Skeletal muscle tissue (tissue), 4 donors: ENCODE measurements around the gene CD28. TPM values are rescaled to one million over a fixed set of nuclear protein-coding genes. Genes with fewer than 3 reads are reported as not detected.

Source experiments
- H3K27ac ChIP-seq: one replicate; pipeline ENCODE4 v1.7.0; 2013; ENCODE audit warnings: mild to moderate bottlenecking, low read depth, low read length, inconsistent platforms
- H3K27me3 ChIP-seq, 3 donors: one replicate each; pipeline ENCODE4 v1.7.0; 2013; ENCODE audit warnings: low read length in 3 of 3; ENCODE audit not compliant: control insufficient read depth in 3 of 3, insufficient read depth in 3 of 3
- H3K36me3 ChIP-seq, 3 donors: one replicate each; pipeline ENCODE4 v1.7.0; 2013; ENCODE audit warnings: low read length in 3 of 3; ENCODE audit not compliant: control insufficient read depth in 3 of 3, insufficient read depth in 3 of 3
- H3K4me1 ChIP-seq, 3 donors: one replicate each; pipeline ENCODE4 v1.7.0; 2013; ENCODE audit warnings: low read length in 3 of 3, mild to moderate bottlenecking in 3 of 3; ENCODE audit not compliant: control insufficient read depth in 3 of 3, insufficient read depth in 3 of 3
- H3K4me3 ChIP-seq, 3 donors: one replicate each; pipeline ENCODE4 v1.7.0; 2013; ENCODE audit warnings: low read length in 3 of 3
- H3K9ac ChIP-seq, 3 donors: one replicate each; pipeline ENCODE4 v1.7.0; 2013; ENCODE audit warnings: low read length in 3 of 3, mild to moderate bottlenecking in 3 of 3, moderate library complexity in 2 of 3, low read depth in 1 of 3
- H3K9me3 ChIP-seq, 3 donors: one replicate each; pipeline ENCODE4 v1.7.0; 2013; ENCODE audit warnings: low read length in 3 of 3; ENCODE audit not compliant: control insufficient read depth in 3 of 3
- total RNA-seq: library from RNA; depleted of rRNA; stranded (reverse); fragments of >200 nt; gene quantifications from one replicate; pipeline ENCODE4 v1.2.3, GENCODE V29; 2014
- donor health status: Osteomylitis.

CD28 gene
- total RNA-seq, result 4.2 TPM

DNA sequence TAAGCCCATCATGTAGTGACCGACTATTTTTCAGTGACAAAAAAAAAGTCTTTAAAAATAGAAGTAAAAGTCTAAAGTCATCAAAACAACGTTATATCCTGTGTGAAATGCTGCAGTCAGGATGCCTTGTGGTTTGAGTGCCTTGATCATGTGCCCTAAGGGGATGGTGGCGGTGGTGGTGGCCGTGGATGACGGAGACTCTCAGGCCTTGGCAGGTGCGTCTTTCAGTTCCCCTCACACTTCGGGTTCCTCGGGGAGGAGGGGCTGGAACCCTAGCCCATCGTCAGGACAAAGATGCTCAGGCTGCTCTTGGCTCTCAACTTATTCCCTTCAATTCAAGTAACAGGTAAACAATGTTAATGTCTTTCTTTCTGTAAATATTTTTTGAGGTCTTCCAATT, at the start of gene CD28:
CD28 (plus strand) TSS at position 237 of the 400 bp plus-strand sequence; CDS start at position 295, 58 bp downstream.
- H3K4me3 ChIP-seq, result no peak within 1 kb of the TSS
- H3K9ac ChIP-seq, result no peak within 1 kb of the TSS
- H3K27me3 ChIP-seq, result no peaks in the 10 kb centered on the region
- no peaks in the 10 kb centered on the region for H3K4me1 ChIP-seq
- no peak within 1 kb of the TSS for H3K27ac ChIP-seq
- no peaks in the 10 kb centered on the region for H3K36me3 ChIP-seq
- H3K9me3 ChIP-seq, result no peaks in the 10 kb centered on the region

DNA sequence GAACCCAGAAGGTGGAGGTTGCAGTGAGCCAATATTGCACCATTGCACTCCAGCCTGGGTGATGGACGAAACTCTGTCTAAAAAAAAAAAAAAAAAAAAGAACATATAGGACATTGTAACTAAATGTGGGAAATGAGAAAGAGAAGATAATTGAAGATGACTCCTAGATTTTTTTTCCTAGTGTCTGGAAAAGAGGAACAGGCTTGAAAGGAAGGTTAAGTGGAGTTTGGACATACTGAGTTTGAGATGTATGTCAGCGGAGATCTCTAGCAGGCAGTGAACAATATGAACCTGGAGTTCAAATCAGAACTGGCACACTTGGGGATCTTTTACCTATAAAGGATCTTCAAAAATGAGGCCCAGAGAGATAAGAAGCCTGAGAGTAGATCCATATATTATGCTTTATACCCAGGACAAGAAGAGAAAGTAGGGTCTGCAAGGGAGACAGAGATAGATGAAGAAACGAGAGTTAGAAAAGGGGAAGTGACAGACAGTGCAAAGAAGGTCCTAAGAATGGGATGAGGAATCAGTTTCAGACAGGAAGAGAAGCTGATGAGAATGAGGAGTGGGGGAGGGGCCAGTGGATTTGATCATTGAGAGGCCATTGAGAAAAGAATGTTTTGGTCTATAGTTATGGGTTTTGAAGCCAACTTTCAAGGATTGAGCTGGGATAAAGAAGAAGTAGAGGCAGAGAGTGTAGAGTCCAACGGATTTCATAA, 46.9 kb upstream of the CD28 start:
- H3K27ac ChIP-seq, result no peak overlapping the region
- H3K9me3 ChIP-seq, result no peaks in the 10 kb centered on the region
- no peaks in the 10 kb centered on the region for H3K27me3 ChIP-seq
- no peaks in the 10 kb centered on the region for H3K4me1 ChIP-seq
- no peak overlapping the region for H3K9ac ChIP-seq
- no peaks in the 10 kb centered on the region for H3K36me3 ChIP-seq
- H3K4me3 ChIP-seq, result no peak overlapping the region

DNA sequence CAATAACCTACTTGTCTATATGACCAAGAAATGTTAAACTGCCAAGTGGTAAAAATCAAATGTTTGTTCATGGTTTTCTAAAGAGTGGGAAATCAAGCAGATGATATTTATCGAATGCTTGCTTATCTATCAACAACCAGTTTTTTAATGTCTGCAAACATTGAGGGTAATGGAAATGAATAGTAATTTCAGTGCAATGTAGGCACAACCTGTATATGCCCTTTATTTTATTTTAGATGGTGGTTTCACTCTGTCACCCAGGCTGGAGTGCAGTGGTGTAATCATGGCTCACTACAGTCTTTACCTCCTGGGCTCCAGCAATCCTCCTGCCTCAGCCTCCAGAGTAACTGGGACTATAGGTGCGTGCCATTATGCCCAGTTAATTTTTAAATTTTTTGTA, 46.0 kb upstream of the CD28 start:
- H3K27ac ChIP-seq, result no peak overlapping the region
- no peaks in the 10 kb centered on the region for H3K4me1 ChIP-seq
- no peaks in the 10 kb centered on the region for H3K36me3 ChIP-seq
- no peak overlapping the region for H3K4me3 ChIP-seq
- no peaks in the 10 kb centered on the region for H3K9me3 ChIP-seq
- no peaks in the 10 kb centered on the region for H3K27me3 ChIP-seq
- no peak overlapping the region for H3K9ac ChIP-seq

DNA sequence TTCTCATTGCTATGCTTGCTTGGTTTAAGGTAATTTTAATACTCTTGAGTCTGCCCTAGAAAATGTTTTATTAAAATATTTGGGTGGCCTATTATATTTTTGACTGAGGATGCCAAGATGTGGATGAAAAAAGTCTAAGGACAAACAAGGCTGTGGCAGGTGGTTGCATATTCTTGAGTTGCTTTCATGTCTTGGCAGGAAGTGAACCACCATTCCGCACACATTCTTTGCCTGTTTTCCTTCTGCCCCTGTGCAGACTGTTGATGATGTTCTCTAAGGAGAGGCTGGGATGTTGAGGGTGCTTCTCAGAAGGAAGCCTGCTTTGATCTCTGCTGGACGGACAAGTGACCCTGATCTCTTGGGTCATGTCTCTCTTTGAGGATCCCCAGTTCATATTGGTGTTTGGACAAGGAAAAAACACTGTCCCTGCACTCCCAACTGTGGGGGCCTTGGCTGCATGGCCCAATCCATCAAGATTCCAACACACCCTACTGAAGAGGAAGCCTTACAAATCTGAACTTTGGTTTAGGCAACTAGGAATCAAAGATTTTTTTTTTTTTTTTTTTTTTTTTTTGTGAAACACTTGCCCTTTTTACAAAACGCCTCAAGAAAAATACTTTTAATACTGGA, 45.0 kb upstream of the CD28 start:
- H3K36me3 ChIP-seq, result no peaks in the 10 kb centered on the region
- no peaks in the 10 kb centered on the region for H3K4me1 ChIP-seq
- H3K9ac ChIP-seq, result no peak overlapping the region
- H3K27me3 ChIP-seq, result no peaks in the 10 kb centered on the region
- H3K9me3 ChIP-seq, result no peaks in the 10 kb centered on the region
- H3K27ac ChIP-seq, result no peak overlapping the region
- no peak overlapping the region for H3K4me3 ChIP-seq

DNA sequence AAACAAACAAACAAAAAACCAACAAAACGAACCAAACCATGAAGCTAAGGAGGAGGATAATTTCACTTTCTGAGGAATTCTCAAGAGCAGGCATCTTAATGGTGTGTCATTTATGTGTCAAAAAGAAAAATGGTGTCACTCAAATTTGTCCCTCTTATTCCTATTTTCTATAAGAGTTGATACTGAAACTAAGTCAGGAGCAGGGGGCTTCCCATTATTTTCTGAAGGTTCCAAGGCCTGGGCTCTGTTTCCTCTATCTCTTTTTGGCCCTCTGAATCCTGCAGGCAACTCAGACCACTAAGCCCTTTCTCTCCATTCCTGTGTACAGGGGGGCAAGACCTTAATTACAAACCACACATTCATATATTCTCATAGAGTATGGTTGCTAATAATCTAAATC, 44.0 kb upstream of the CD28 start:
- H3K27ac ChIP-seq, result no peak overlapping the region
- H3K4me3 ChIP-seq, result no peak overlapping the region
- no peaks in the 10 kb centered on the region for H3K36me3 ChIP-seq
- no peaks in the 10 kb centered on the region for H3K9me3 ChIP-seq
- no peaks in the 10 kb centered on the region for H3K27me3 ChIP-seq
- H3K4me1 ChIP-seq, result no peaks in the 10 kb centered on the region
- H3K9ac ChIP-seq, result no peak overlapping the region

DNA sequence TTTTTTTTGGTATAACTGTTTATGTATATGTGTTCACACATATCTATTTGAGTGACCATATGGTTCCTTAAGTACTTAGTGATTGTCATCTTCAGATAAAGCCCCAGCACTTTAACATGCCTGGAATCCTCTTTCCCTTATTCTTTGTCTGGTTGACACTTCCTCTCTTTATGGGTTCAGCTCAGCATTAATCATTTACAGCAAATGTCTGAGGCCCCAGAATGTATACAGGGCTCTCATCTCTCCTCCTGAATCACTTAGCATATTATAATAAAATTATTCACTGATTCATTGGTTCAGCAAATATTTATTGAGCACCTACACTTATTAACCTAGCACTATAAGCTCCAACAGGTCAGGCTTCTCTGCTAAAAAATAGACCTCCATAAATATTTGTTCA, 43.5 kb upstream of the CD28 start:
- Histone ChIP-seq H3K4me3 (no peak overlapping the region), H3K36me3 (no peaks in the 10 kb centered on the region), H3K27me3 (no peaks in the 10 kb centered on the region), H3K27ac (no peak overlapping the region), H3K9me3 (no peaks in the 10 kb centered on the region), H3K9ac (no peak overlapping the region), H3K4me1 (no peaks in the 10 kb centered on the region)

DNA sequence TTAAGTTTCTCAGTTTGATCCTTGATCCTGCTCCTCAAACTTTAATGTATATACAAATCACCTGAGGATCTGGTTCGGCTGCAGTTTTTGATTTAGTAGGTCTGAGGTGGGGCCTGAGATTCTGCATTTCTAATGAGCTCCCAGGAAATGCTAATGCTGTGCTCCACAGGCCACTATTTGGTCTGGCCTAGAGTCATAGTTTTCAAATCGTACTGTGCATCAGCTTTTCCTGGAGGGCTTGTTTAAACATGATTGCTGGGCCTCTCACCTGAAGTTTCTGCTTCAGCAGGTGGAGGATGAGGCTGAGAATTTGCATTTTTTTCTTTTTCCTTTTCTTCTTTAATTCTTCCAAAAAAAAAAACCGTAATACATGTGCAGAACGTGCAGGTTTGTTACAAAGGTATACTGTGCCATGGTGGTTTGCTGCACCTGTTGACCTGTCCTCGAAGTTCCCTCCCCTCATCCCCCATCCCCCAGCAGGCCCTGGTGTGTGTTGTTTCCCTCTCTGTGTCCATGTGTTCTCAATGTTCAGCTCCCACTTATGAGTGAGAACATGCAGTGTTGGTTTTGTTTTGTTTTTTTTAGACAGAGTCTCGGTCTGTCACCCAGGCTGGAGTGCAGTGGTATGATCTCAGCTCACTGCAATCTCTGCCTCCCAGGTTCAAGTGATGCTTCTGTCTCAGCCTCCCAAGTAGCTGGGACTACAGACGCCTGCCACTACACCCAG, 42.2 kb upstream of the CD28 start:
- no peaks in the 10 kb centered on the region for H3K27me3 ChIP-seq
- no peak overlapping the region for H3K27ac ChIP-seq
- H3K9me3 ChIP-seq, result no peaks in the 10 kb centered on the region
- H3K4me1 ChIP-seq, result no peaks in the 10 kb centered on the region
- H3K36me3 ChIP-seq, result no peaks in the 10 kb centered on the region
- H3K4me3 ChIP-seq, result no peak overlapping the region
- H3K9ac ChIP-seq, result no peak overlapping the region

DNA sequence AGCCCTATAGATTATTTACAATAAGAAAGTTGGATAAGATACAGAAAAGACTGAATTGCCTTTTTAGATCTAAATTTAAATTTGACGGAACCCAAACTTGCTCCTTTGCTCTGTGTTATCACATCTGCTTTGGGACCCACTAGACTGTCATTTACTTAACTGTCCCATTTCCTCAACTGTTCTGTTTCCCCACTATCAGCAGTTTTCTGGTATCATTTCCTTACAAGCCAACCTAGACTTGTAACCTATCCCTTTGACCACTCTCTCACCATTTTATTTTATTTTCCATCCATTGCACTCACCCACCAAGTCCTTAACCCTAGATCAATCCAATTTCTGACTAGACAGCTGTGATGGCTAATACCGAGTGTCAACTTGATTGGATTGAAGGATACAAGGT, 38.6 kb upstream of the CD28 start:
- Histone ChIP-seq H3K9me3 (no peaks in the 10 kb centered on the region), H3K36me3 (no peaks in the 10 kb centered on the region), H3K27ac (no peak overlapping the region), H3K4me1 (no peaks in the 10 kb centered on the region), H3K27me3 (no peaks in the 10 kb centered on the region), H3K9ac (no peak overlapping the region), H3K4me3 (no peak overlapping the region)

DNA sequence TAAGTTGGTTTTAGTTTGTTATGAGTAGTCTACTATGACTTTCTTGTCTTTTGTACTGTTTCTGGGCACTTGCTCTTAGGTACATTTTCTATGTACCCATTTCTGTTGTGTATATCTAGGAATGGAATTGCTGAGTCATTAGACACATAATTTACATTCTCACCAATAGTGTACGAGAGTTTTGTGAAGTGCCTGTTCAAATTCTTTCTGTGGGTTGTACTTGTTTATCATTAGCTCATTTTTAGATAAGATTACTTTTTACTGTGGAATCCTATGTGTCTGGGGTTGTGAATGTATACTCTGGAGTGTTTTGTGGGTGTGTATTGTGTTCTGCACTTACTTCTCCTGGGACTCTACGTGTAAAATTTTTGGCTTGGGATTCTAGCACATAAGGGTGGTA, 36.6 kb upstream of the CD28 start:
- Histone ChIP-seq H3K9me3 (no peaks in the 10 kb centered on the region), H3K27ac (no peak overlapping the region)

DNA sequence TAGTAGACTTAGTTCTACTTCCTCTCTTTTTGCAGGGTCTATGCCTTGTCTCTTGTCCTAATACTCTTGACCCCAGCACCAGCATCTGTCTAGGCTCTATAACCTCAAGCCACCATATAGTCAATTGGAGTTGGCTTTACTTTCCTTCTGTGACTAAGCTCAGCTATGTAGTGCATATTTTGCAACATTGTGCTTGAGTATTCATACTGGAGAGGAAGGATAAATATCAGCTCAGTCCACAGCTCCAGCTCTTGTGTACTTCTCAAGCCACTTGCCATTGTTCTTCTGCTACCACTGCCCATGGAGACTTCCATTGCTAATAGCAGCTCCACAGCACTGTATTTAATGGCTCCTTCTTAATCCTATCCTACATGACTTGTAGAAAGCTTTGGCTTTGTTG, 35.5 kb upstream of the CD28 start:
- no peak overlapping the region for H3K4me3 ChIP-seq
- H3K36me3 ChIP-seq, result no peaks in the 10 kb centered on the region
- H3K27ac ChIP-seq, result no peak overlapping the region
- no peaks in the 10 kb centered on the region for H3K9me3 ChIP-seq
- H3K9ac ChIP-seq, result no peak overlapping the region
- no peaks in the 10 kb centered on the region for H3K27me3 ChIP-seq
- peaks cover 0 to 7% (median 0%) of the 10 kb centered on the region in 3 donors for H3K4me1 ChIP-seq

More for the DNA sequence above, 36.6 kb upstream of the CD28 start:
- H3K27me3 ChIP-seq, result no peaks in the 10 kb centered on the region
- H3K9ac ChIP-seq, result no peak overlapping the region
- H3K4me1 ChIP-seq, result peaks cover 0 to 6% (median 0%) of the 10 kb centered on the region in 3 donors
- H3K4me3 ChIP-seq, result no peak overlapping the region
- no peaks in the 10 kb centered on the region for H3K36me3 ChIP-seq
